CD14-positive monocyte (primary cell): ENCODE data around the gene KLK12. TPM values are rescaled to one million over a fixed set of nuclear protein-coding genes. Genes with fewer than 3 reads are reported as not detected.

Source experiments
- DNase-seq, 3 donors: peaks; one replicate each; pipeline ENCODE4 v3.0.0-alpha.2; 2011 to 2022
- H2AFZ ChIP-seq: 2 replicates; pipeline ENCODE4 v1.6.0; 2012; ENCODE audit warnings: mild to moderate bottlenecking, low read depth, low read length, inconsistent platforms; ENCODE audit not compliant: insufficient read depth, poor library complexity, severe bottlenecking
- H3K27ac ChIP-seq, 2 donors: 1 replicate in 1 of 2; 2 replicates in 1 of 2; pipeline ENCODE4 v1.5.1; 2012 to 2013; ENCODE audit warnings: low read length in 2 of 2, control low read depth in 1 of 2, inconsistent platforms in 1 of 2, low read depth in 1 of 2, mild to moderate bottlenecking in 1 of 2
- H3K27me3 ChIP-seq, 2 donors: one replicate each; pipeline versions ENCODE4 v1.6.0 to v1.6.1; 2011 to 2013; ENCODE audit warnings: low read length in 2 of 2; ENCODE audit not compliant: control insufficient read depth in 2 of 2, insufficient read depth in 2 of 2
- H3K36me3 ChIP-seq, 2 donors: replicated peaks in 1 of 2; 1 replicate in 1 of 2; 2 replicates in 1 of 2; pipeline versions ENCODE4 v1.5.1 to v1.6.1; 2012 to 2013; ENCODE audit warnings: low read length in 2 of 2, control low read depth in 1 of 2, inconsistent platforms in 1 of 2, mild to moderate bottlenecking in 1 of 2; ENCODE audit not compliant: insufficient read depth in 2 of 2, control insufficient read depth in 1 of 2
- H3K4me1 ChIP-seq, 2 donors: 1 replicate in 1 of 2; 2 replicates in 1 of 2; pipeline versions ENCODE4 v1.5.1 to v1.6.1; 2012 to 2013; ENCODE audit warnings: low read length in 2 of 2, control low read depth in 1 of 2, inconsistent platforms in 1 of 2, mild to moderate bottlenecking in 1 of 2, moderate library complexity in 1 of 2; ENCODE audit not compliant: insufficient read depth in 2 of 2, control insufficient read depth in 1 of 2
- H3K4me2 ChIP-seq: replicated peaks from 2 replicates; pipeline ENCODE3; 2012; ENCODE audit warnings: low read length, moderate library complexity, mild to moderate bottlenecking; ENCODE audit not compliant: poor library complexity, severe bottlenecking; ENCODE audit errors: extremely low read depth
- H3K4me3 ChIP-seq, 3 experiments: fragments of 200-600 bp in 1 of 3; sonication (generic) in 1 of 3; replicated peaks in 1 of 3; 1 replicate in 2 of 3; 2 replicates in 1 of 3; pipeline ENCODE4 v1.5.1; 2011 to 2013; ENCODE audit warnings: low read length in 3 of 3, mild to moderate bottlenecking in 3 of 3, control low read depth in 2 of 3, low read depth in 2 of 3, inconsistent platforms in 1 of 3, moderate library complexity in 1 of 3
- H3K79me2 ChIP-seq: 2 replicates; pipeline ENCODE4 v1.6.0; 2012; ENCODE audit warnings: mild to moderate bottlenecking, control low read depth, inconsistent platforms, low read length, moderate library complexity; ENCODE audit not compliant: insufficient read depth
- H3K9ac ChIP-seq: 2 replicates; pipeline ENCODE4 v1.6.0; 2017; ENCODE audit warnings: low read length, mild to moderate bottlenecking; ENCODE audit not compliant: insufficient read depth, poor library complexity, severe bottlenecking
- H3K9me3 ChIP-seq, 2 donors: replicated peaks in 1 of 2; 1 replicate in 1 of 2; 2 replicates in 1 of 2; pipeline versions ENCODE4 v1.5.1 to v1.6.1; 2012 to 2013; ENCODE audit warnings: low read length in 2 of 2, control low read depth in 1 of 2; ENCODE audit not compliant: control insufficient read depth in 1 of 2, insufficient read depth in 1 of 2
- H4K20me1 ChIP-seq: 2 replicates; pipeline ENCODE4 v1.6.0; 2012; ENCODE audit warnings: mild to moderate bottlenecking, low read length, control low read depth, moderate library complexity; ENCODE audit not compliant: insufficient read depth
- H3K27ac Mint-ChIP-seq, 7 donors: one replicate each; pipeline ENCODE4 v1.8.0; 2020; ENCODE audit warnings: mild to moderate bottlenecking in 7 of 7, mixed read lengths in 7 of 7, moderate library complexity in 6 of 7, inconsistent platforms in 2 of 7
- H3K27me3 Mint-ChIP-seq, 3 donors: one replicate each; pipeline ENCODE4 v1.8.0; 2021 to 2022; ENCODE audit warnings: low read depth in 3 of 3, mild to moderate bottlenecking in 3 of 3, mixed read lengths in 3 of 3, moderate library complexity in 3 of 3, inconsistent platforms in 1 of 3
- H3K36me3 Mint-ChIP-seq, 2 donors: one replicate each; pipeline ENCODE4 v1.8.0; 2020; ENCODE audit warnings: mixed read lengths in 2 of 2, inconsistent platforms in 1 of 2, mild to moderate bottlenecking in 1 of 2
- H3K4me1 Mint-ChIP-seq: one replicate; pipeline ENCODE4 v1.8.0; 2020; ENCODE audit warnings: mild to moderate bottlenecking, mixed read lengths
- H3K4me3 Mint-ChIP-seq, 2 donors: one replicate each; pipeline ENCODE4 v1.8.0; 2020; ENCODE audit warnings: mild to moderate bottlenecking in 2 of 2, mixed read lengths in 2 of 2, moderate library complexity in 1 of 2
- H3K9me3 Mint-ChIP-seq, 7 donors: one replicate each; pipeline ENCODE4 v1.8.0; 2020 to 2022; ENCODE audit warnings: mixed read lengths in 7 of 7, mild to moderate bottlenecking in 6 of 7, moderate library complexity in 6 of 7, inconsistent platforms in 2 of 7
- CTCF ChIP-seq: fragments of 200-600 bp; IDR thresholded peaks from one replicate; pipeline ENCODE4 v1.8.0; 2022; ENCODE audit warnings: antibody characterized with exemption, mild to moderate bottlenecking
- WGBS: methylation state at CpG from one replicate; pipeline ENCODE4 v1.1.5; 2013; ENCODE audit warnings: missing lambda C conversion rate; ENCODE audit not compliant: insufficient coverage; 5-methylcytosine and 5-hydroxymethylcytosine counted together
- intact Hi-C, 2 donors: fragments of 100-400 bp; cut with micrococcal nuclease; formaldehyde crosslinking; loops; one replicate each; pipeline versions ENCODE4 v1.15.0 to v1.15.1; 2023
- polyA minus RNA-seq: library from RNA; depleted of rRNA, polyadenylated mRNA; stranded (reverse); fragments of >200 nt; gene quantifications from 2 replicates; pipeline ENCODE4 v1.2.3, GENCODE V29; 2012
- polyA plus RNA-seq, 3 donors: library from polyadenylated mRNA; depleted of rRNA in 1 of 3; unstranded in 2 of 3; stranded (reverse) in 1 of 3; fragments of 300-500 nt in 2 of 3; fragments of >200 nt in 1 of 3; fragmentation: Illumina TruSeq in 2 of 3; gene quantifications; 1 replicate in 2 of 3; 2 replicates in 1 of 3; pipeline ENCODE4 v1.2.3, GENCODE V29; 2012 to 2021
- total RNA-seq, 12 experiments: library from RNA in 1 of 12; stranded (reverse) in 1 of 12; fragments of 120-200 nt in 1 of 12; gene quantifications; one replicate each; pipeline ENCODE4 v1.2.4 and lab custom pipeline; 2013 to 2026; ENCODE audit warnings: mixed read lengths in 6 of 12, inconsistent platforms in 1 of 12

The KLK12 gene, protein sequence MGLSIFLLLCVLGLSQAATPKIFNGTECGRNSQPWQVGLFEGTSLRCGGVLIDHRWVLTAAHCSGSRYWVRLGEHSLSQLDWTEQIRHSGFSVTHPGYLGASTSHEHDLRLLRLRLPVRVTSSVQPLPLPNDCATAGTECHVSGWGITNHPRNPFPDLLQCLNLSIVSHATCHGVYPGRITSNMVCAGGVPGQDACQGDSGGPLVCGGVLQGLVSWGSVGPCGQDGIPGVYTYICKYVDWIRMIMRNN
- total RNA-seq (2013): not detected
- polyA plus RNA-seq (not detected), polyA minus RNA-seq (not detected in 2 replicates), total RNA-seq (lab: John Stamatoyannopoulos, UW) (0 to 0.05 (median 0) reads per million in 11 experiments)

DNA sequence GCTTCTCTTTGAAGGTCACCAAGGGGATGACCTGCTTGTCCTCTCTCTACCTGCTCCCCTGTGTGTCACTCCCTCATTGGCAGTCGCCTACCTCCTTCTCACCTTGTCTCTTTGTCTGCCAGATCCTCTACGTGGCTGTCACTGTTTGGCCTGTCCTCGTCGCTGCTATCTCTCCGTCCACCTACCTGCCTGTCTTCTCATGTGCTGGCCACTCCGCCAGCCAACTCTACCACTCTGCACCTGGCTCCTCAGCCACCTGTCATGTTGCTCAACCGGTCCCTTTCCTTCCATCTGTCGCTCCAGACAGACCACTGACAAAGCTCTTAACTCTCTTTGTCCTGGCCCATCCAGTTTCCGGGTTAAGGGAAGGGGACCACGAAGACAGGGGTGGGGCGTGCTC lies at the start of gene KLK12:
KLK12 (minus strand) TSS at position 299 of the 400 bp plus-strand sequence. CDS start 381 bp downstream, outside the sequence.
- WGBS: 57% methylated on average over 7 of the region's 11 CpGs
- intact Hi-C loops: no loop called here
- no peak within 1 kb of the TSS for H3K4me3 Mint-ChIP-seq
- H3K36me3 Mint-ChIP-seq: no peaks in the 10 kb centered on the region
- no peak for TF ChIP-seq CTCF
- Histone ChIP-seq H3K36me3 (no peaks in the 10 kb centered on the region), H3K4me2 (no peak within 1 kb of the TSS), H3K27ac (no peak within 1 kb of the TSS), H4K20me1 (no peaks in the 10 kb centered on the region), H3K9ac (no peak within 1 kb of the TSS), H3K9me3 (no peaks in the 10 kb centered on the region), H3K79me2 (no peaks in the 10 kb centered on the region), H2AFZ (no peak within 1 kb of the TSS), H3K27me3 (no peaks in the 10 kb centered on the region), H3K4me1 (no peaks in the 10 kb centered on the region), H3K4me3 (no peak within 1 kb of the TSS)
- peaks cover 10 to 20% (median 11%) of the 10 kb centered on the region in 3 donors for H3K27me3 Mint-ChIP-seq
- H3K27ac Mint-ChIP-seq: no peak within 1 kb of the TSS
- peaks cover 0 to 4% (median 0%) of the 10 kb centered on the region in 7 donors for H3K9me3 Mint-ChIP-seq
- H3K4me1 Mint-ChIP-seq: no peaks in the 10 kb centered on the region
- no peak for DNase-seq

DNA sequence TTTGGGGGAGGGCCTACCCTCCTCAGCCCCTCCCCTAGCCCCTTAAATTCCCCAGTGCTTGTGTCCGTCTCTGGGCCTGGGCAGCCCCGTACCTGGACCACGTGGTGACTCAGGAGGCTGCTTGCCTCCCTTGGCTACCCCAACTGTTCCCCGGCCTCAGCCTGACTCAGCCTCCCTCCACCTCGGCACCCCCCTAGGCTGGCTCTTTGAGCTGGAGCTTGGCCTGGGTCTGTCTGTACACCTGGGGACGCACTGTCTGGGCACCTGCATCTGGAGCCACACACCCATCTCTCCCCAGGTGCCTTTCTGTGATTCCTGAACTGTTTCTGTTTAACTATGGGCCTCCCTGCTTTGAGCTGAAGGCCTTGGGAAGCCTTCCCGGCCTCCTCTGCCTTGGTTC lies 49.7 kb upstream of the KLK12 start:
- Histone ChIP-seq H3K9me3 (no peaks in the 10 kb centered on the region), H3K79me2 (no peaks in the 10 kb centered on the region), H3K4me1 (no peaks in the 10 kb centered on the region), H3K36me3 (no peaks in the 10 kb centered on the region), H3K9ac (no peak overlapping the region), H4K20me1 (no peaks in the 10 kb centered on the region), H3K4me3 (no peak overlapping the region), H3K27ac (no peak overlapping the region), H2AFZ (no peak overlapping the region), H3K4me2 (no peak overlapping the region), H3K27me3 (no peaks in the 10 kb centered on the region)
- H3K27me3 Mint-ChIP-seq: peaks cover 15 to 21% (median 16%) of the 10 kb centered on the region in 3 donors
- H3K27ac Mint-ChIP-seq: no peak overlapping the region
- no peaks in the 10 kb centered on the region for H3K4me1 Mint-ChIP-seq
- no peak for TF ChIP-seq CTCF
- H3K36me3 Mint-ChIP-seq: no peaks in the 10 kb centered on the region
- intact Hi-C loops: no loop called here
- 82% methylated on average over 5 of the region's 7 CpGs for WGBS
- no peak for DNase-seq
- H3K9me3 Mint-ChIP-seq: peaks cover 0 to 2% (median 0%) of the 10 kb centered on the region in 7 donors
- H3K4me3 Mint-ChIP-seq: no peak overlapping the region
